Left lung (tissue), 10 donors: ENCODE results near the gene UNC13D. TPM values are rescaled to one million over a fixed set of nuclear protein-coding genes. Genes with fewer than 3 reads are reported as not detected.

Experiments used
- ATAC-seq: fragments of 200-7000 bp; cut with Tn5 transposase; one replicate; pipeline ENCODE4 v1.9.1; 2020; ENCODE audit warnings: moderate library complexity
- DNase-seq, 4 donors: peaks; one replicate each; pipeline ENCODE4 v3.0.0-alpha.2; 2013 to 2020
- H3K27ac ChIP-seq, 2 donors: fragments of 200-600 bp; sonication (generic) in 1 of 2; one replicate each; pipeline versions ENCODE4 v1.5.0 to v1.8.0; 2020 to 2021
- H3K27me3 ChIP-seq, 2 donors: fragments of 200-600 bp; sonication (generic) in 1 of 2; one replicate each; pipeline versions ENCODE4 v1.5.0 to v1.8.0; 2020 to 2021
- H3K36me3 ChIP-seq, 2 donors: fragments of 200-600 bp; sonication (generic) in 1 of 2; one replicate each; pipeline versions ENCODE4 v1.5.0 to v1.8.0; 2020 to 2021
- H3K4me1 ChIP-seq, 2 donors: fragments of 200-600 bp; one replicate each; pipeline ENCODE4 v1.8.0; 2021
- H3K4me3 ChIP-seq, 2 donors: fragments of 200-600 bp; sonication (generic) in 1 of 2; one replicate each; pipeline versions ENCODE4 v1.5.0 to v1.8.0; 2020 to 2021; ENCODE audit warnings: mild to moderate bottlenecking in 1 of 2
- H3K9me3 ChIP-seq, 2 donors: fragments of 200-600 bp; sonication (generic) in 1 of 2; one replicate each; pipeline versions ENCODE4 v1.5.0 to v1.8.0; 2020 to 2021
- CTCF ChIP-seq, 2 donors: fragments of 200-600 bp; sonication (generic) in 1 of 2; IDR thresholded peaks; one replicate each; pipeline versions ENCODE4 v1.5.0 to v1.8.0; 2021; ENCODE audit warnings: antibody characterized with exemption in 2 of 2
- intact Hi-C, 2 donors: fragments of 100-400 bp; cut with DNase I; formaldehyde crosslinking; loops; one replicate each; pipeline versions ENCODE4 v1.11.2 to v1.14.2; 2022
- polyA plus RNA-seq, 6 donors: library from polyadenylated mRNA; unstranded; fragments of 120-200 nt; gene quantifications; one replicate each; pipeline ENCODE4 v1.2.1, GENCODE V29; 2013; ENCODE audit not compliant: insufficient read length in 6 of 6
- total RNA-seq, 2 donors: library from RNA; stranded (reverse); fragmentation: NEBNext Ultra II Directional; extraction: Animal tissue kit (Norgen Biotek cat#: 25700); gene quantifications; one replicate each; pipeline ENCODE4 v1.2.1, GENCODE V29; 2021
- donor health status: DM: no; HTN: yes; CAD: no.
- donor health status: DM: no; HTN: no; CAD: no.

Gene UNC13D
- total and polyA plus RNA-seq, 8 donors, result 24.9 to 91.4 (median 40.1) TPM

- intact Hi-C loops, result no loop called here
- Histone ChIP-seq H3K4me1 (peaks cover 15 to 38% of the 10 kb centered on the region in 2 donors), H3K36me3 (peaks cover 0 to 65% of the 10 kb centered on the region in 2 donors), H3K27ac (no peak overlapping the region), H3K9me3 (no peaks in the 10 kb centered on the region), H3K4me3 (no peak overlapping the region), H3K27me3 (no peaks in the 10 kb centered on the region)
- ATAC-seq (no peak), DNase-seq (peak in 1 of 4 donors; percentile 20)
- no peak for TF ChIP-seq CTCF (IDR thresholded peaks at IDR 0.05)
Measured at GRCh38 chr17:75840799-75841164, 3.4 kb downstream of the UNC13D start.

DNA sequence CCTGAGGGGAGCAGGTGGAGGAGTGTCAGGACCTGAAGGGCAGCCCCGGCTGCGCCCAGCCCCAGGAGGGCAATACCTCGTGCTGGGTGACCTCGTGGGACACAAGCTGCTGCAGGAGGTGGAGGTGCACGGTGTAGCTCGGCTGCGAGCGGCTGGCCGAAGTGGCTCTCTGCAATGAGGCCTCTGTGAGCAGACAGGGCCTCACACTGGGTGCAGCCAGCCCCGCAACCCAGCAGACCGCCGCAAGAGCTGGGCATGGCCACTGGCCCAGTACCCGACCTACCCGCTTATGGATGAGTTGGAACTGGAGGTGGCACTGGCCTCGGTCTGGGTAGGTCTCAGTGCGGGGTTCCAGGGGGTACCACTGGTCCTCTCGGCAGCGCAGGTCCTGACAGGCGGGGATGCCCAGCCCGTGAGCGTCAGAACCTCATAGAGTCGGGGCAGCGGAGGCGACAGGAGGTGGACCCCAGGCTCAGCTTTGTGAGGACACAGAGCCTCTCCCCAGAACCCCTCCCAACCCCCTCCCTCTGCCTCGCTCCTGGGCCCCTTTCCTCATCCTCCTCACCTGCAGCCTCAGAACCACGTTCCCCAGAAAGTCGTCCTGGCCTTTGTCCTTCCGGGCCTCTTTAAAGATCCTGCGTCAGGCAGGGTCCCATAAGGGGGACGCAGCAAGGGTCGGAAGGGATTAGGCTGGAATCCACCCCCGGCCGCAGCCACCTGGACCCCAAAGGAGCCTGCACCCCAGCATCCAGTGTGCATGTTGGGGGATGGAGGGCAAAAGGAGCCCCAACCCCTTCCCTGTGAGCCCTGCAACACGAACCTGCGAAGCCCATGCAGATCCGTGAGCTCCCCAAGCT lies 4.0 kb downstream of the UNC13D start:
- Histone ChIP-seq H3K27me3 (no peaks in the 10 kb centered on the region), H3K4me1 (peaks cover 9 to 36% of the 10 kb centered on the region in 2 donors), H3K9me3 (no peaks in the 10 kb centered on the region), H3K27ac (no peak overlapping the region), H3K36me3 (peaks cover 0 to 70% of the 10 kb centered on the region in 2 donors), H3K4me3 (no peak overlapping the region)
- ATAC-seq (no peak), DNase-seq (peak in 1 of 4 donors; percentile 71)
- intact Hi-C loops, result no loop called here
- TF ChIP-seq CTCF (IDR thresholded peaks at IDR 0.05), result no peak

- ATAC-seq (no peak), DNase-seq (peak in 1 of 4 donors; percentile 34)
- H3K9me3 ChIP-seq, result no peaks in the 10 kb centered on the region
- peaks cover 1 to 33% of the 10 kb centered on the region in 2 donors for H3K4me1 ChIP-seq
- no peak overlapping the region for H3K27ac ChIP-seq
- H3K36me3 ChIP-seq, result peaks cover 0 to 88% of the 10 kb centered on the region in 2 donors
- H3K4me3 ChIP-seq, result no peak overlapping the region
- no peaks in the 10 kb centered on the region for H3K27me3 ChIP-seq
- intact Hi-C loops, result no loop called here
- no peak for TF ChIP-seq CTCF (IDR thresholded peaks at IDR 0.05)
Measured at GRCh38 chr17:75838410-75838809, 5.8 kb downstream of the UNC13D start.

DNA sequence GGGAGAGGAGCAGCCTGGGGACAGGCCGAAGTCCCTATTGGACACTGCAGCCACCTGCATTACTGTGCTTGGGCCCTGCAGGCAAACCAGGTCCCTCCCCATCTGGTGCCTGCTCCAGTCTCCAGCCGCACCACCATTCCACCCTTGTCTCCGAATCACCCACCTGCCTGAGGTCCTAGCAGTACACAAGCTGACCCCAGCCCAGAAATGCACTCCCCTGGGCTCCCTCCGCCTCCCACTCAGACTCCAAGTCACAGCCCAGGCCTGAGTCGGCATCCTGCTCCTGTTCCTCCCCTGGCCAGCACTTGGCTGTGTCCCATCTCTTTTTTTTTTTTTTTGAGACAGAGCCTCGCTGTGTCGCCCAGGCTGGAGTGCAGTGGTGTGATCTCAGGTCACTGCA lies 6.3 kb downstream of the UNC13D start:
- Histone ChIP-seq H3K9me3 (no peaks in the 10 kb centered on the region), H3K36me3 (peaks cover 0 to 92% of the 10 kb centered on the region in 2 donors), H3K4me3 (no peak overlapping the region), H3K4me1 (peaks cover 6 to 33% of the 10 kb centered on the region in 2 donors), H3K27ac (no peak overlapping the region), H3K27me3 (no peaks in the 10 kb centered on the region)
- TF ChIP-seq CTCF (IDR thresholded peaks at IDR 0.05), result no peak
- intact Hi-C loops, result no loop called here
- DNase-seq (peak in 1 of 4 donors; percentile 19), ATAC-seq (no peak)

DNA sequence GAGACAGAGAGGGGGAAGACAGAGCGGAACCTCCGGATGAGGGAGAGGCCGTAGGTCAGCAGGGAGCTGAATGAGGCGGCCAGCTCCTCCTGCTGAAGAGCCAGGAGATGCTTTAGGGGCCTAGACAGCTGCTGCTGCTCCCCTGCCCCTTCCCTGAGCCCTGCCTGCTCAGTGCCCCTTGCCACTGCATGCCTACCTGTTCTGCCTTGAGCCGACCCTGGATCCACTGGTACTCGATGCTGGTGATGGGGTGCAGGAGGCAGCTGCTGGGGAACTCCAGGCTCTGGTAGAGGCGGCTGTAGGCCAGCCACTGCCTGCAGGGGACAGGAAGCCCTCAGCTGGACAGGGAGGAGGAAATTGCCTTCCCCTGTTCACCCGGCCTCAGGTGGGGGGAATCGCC lies 7.6 kb downstream of the UNC13D start:
- H3K4me3 ChIP-seq, result no peak overlapping the region
- no peak overlapping the region for H3K27ac ChIP-seq
- ATAC-seq (no peak), DNase-seq (no peak)
- no peaks in the 10 kb centered on the region for H3K9me3 ChIP-seq
- intact Hi-C loops, result no loop called here
- no peak for TF ChIP-seq CTCF (IDR thresholded peaks at IDR 0.05)
- H3K27me3 ChIP-seq, result no peaks in the 10 kb centered on the region
- peaks cover 6 to 35% of the 10 kb centered on the region in 2 donors for H3K4me1 ChIP-seq
- peaks cover 0 to 87% of the 10 kb centered on the region in 2 donors for H3K36me3 ChIP-seq
